Measurements from ENCODE around the gene ZC3H8. TPM values are rescaled to one million over a fixed set of nuclear protein-coding genes. Genes with fewer than 3 reads are reported as not detected.

The ZC3H8 gene
- total RNA-seq, 1 experiment from 2014 or later = 19.9 TPM

DNA sequence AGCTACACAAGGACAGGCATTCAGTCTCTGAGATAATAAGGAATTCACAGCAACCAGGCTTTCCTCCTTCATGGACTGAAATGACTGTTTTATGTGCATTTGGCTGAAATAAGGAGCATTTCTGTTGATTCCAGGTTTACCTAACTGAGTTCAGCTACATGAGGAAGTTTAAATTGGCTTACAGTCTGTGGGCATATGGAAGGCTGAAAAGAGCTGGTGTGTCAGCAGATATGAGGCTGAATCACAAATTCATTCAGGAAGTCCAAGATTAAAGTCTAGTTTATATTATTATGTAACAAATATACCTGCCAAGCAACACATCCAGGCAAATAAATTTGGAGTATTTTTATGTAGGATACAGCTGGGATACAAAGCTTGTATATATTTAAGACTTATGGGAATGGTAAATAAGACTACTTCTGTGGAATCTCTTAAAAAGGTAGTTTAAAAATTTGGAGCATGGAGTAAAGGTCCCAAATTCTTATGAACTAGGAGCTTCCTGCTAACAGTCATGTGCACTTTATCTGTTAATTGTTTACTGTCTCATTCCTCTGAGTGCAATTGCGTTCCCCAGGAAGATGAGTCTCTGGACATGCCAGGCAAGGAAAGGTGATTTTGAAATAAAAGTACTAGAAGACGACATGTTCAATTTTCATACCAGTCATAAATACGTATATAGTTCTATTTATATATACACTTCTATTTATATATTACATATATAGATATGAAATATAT lies 53.0 kb downstream of the ZC3H8 start:
- no peaks in the 10 kb centered on the region for H3K27me3 Mint-ChIP-seq (ENCODE audit: insufficient read depth, unreplicated experiment)
- Histone ChIP-seq H3K4me1 (no peaks in the 10 kb centered on the region), H3K4me3 (ENCODE audit: low read depth, low read length) (no peak overlapping the region), H3K27me3 (replicated peaks; ENCODE audit: control insufficient read depth, insufficient read depth, low read length) (no peaks in the 10 kb centered on the region), H3K9me3 (peaks cover 18% of the 10 kb centered on the region), H3K36me3 (ENCODE audit: control insufficient read depth, insufficient read depth, low read length) (no peaks in the 10 kb centered on the region)
- CTCF ChIA-PET = no interaction called here
- no peak overlapping the region for H3K4me3 Mint-ChIP-seq (ENCODE audit: unreplicated experiment)
- peaks cover 31% of the 10 kb centered on the region for H3K9me3 Mint-ChIP-seq (ENCODE audit: unreplicated experiment)
- POLR2A ChIA-PET = interaction anchor here (0.5 kb wide), 1 partner anchor 229 kb away, joined by 4 read pairs; no protein-coding TSS in a partner anchor
- H3K27ac Mint-ChIP-seq (ENCODE audit: unreplicated experiment) = no peak overlapping the region
- BruUV-seq (replicated peaks) = no TSS peak
- intact Hi-C loops (cut with micrococcal nuclease; ENCODE audit: unreplicated experiment) = no loop called here
- DNase-seq = no peak
- H3K4me1 Mint-ChIP-seq (ENCODE audit: low read depth, unreplicated experiment) = peaks cover 7% of the 10 kb centered on the region
- H3K36me3 Mint-ChIP-seq (ENCODE audit: insufficient read depth, unreplicated experiment) = no peaks in the 10 kb centered on the region
- TF ChIP-seq, protein P1, sequence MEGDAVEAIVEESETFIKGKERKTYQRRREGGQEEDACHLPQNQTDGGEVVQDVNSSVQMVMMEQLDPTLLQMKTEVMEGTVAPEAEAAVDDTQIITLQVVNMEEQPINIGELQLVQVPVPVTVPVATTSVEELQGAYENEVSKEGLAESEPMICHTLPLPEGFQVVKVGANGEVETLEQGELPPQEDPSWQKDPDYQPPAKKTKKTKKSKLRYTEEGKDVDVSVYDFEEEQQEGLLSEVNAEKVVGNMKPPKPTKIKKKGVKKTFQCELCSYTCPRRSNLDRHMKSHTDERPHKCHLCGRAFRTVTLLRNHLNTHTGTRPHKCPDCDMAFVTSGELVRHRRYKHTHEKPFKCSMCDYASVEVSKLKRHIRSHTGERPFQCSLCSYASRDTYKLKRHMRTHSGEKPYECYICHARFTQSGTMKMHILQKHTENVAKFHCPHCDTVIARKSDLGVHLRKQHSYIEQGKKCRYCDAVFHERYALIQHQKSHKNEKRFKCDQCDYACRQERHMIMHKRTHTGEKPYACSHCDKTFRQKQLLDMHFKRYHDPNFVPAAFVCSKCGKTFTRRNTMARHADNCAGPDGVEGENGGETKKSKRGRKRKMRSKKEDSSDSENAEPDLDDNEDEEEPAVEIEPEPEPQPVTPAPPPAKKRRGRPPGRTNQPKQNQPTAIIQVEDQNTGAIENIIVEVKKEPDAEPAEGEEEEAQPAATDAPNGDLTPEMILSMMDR (IDR thresholded peaks at IDR 0.05; ENCODE audit: insufficient read depth in 1 of 2, low read depth in 1 of 2, low read length in 1 of 2, severe bottlenecking in 1 of 2, unreplicated experiment in 1 of 2) = no peak

DNA sequence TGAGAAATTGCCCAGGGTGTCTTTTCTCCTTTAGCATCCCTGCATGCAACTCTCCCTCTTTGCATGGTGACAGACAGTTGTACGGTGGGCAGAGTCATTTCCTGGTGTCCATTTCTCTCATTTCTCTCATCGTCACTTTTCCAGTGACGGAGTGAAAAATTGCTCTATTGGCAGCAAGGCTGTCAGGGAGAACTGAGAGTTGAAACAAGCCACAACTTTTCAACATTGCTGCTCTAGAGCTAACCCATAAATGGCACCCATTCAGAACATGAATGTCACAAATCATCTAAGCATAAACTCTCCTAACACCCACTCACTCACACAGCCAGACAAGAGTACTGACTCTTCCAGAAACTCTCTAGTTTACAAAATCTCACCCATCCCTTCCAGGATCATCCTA lies 55.7 kb downstream of the ZC3H8 start:
- no peaks in the 10 kb centered on the region for H3K4me1 ChIP-seq
- H3K9me3 Mint-ChIP-seq (ENCODE audit: unreplicated experiment) = peaks cover 5% of the 10 kb centered on the region

GRCh38 chr2:112198780-112199179 lies 56.1 kb downstream of the ZC3H8 start:
- CTCF ChIA-PET = interaction anchor here (0.6 kb wide), 1 partner anchor 15 kb away, joined by 6 read pairs; no protein-coding TSS in a partner anchor
- no TSS peak for BruUV-seq (replicated peaks)

More for the DNA sequence above, 55.7 kb downstream of the ZC3H8 start:
- H3K4me3 Mint-ChIP-seq (ENCODE audit: unreplicated experiment) = no peak overlapping the region
- Histone ChIP-seq H3K4me3 (ENCODE audit: low read depth, low read length) (no peak overlapping the region), H3K9me3 (peaks cover 3% of the 10 kb centered on the region; the same call in 1 of the 2 replicates), H3K27me3 (replicated peaks; ENCODE audit: control insufficient read depth, insufficient read depth, low read length) (no peaks in the 10 kb centered on the region), H3K36me3 (ENCODE audit: control insufficient read depth, insufficient read depth, low read length) (no peaks in the 10 kb centered on the region)
- intact Hi-C loops (cut with micrococcal nuclease; ENCODE audit: unreplicated experiment) = no loop called here
- ChIA-PET CTCF (interaction anchor here (0.6 kb wide), 1 partner anchor 14 kb away, joined by 6 read pairs; no protein-coding TSS in a partner anchor), POLR2A (no interaction called here)
- BruUV-seq (replicated peaks) = no TSS peak
- H3K36me3 Mint-ChIP-seq (ENCODE audit: insufficient read depth, unreplicated experiment) = no peaks in the 10 kb centered on the region
- TF ChIP-seq, protein P1 (IDR thresholded peaks at IDR 0.05; ENCODE audit: insufficient read depth in 1 of 2, low read depth in 1 of 2, low read length in 1 of 2, severe bottlenecking in 1 of 2, unreplicated experiment in 1 of 2) = no peak
- DNase-seq = no peak
- H3K27me3 Mint-ChIP-seq (ENCODE audit: insufficient read depth, unreplicated experiment) = no peaks in the 10 kb centered on the region
- H3K4me1 Mint-ChIP-seq (ENCODE audit: low read depth, unreplicated experiment) = no peaks in the 10 kb centered on the region
- no peak overlapping the region for H3K27ac Mint-ChIP-seq (ENCODE audit: unreplicated experiment)

More at GRCh38 chr2:112198780-112199179, 56.1 kb downstream of the ZC3H8 start:
- Mint-ChIP-seq H3K27me3 (ENCODE audit: insufficient read depth, unreplicated experiment) (no peaks in the 10 kb centered on the region), H3K9me3 (ENCODE audit: unreplicated experiment) (peaks cover 1% of the 10 kb centered on the region), H3K27ac (ENCODE audit: unreplicated experiment) (no peak overlapping the region), H3K4me1 (ENCODE audit: low read depth, unreplicated experiment) (no peaks in the 10 kb centered on the region), H3K36me3 (ENCODE audit: insufficient read depth, unreplicated experiment) (no peaks in the 10 kb centered on the region), H3K4me3 (ENCODE audit: unreplicated experiment) (no peak overlapping the region)
- intact Hi-C loops (cut with micrococcal nuclease; ENCODE audit: unreplicated experiment) = no loop called here
- H3K36me3 ChIP-seq (ENCODE audit: control insufficient read depth, insufficient read depth, low read length) = no peaks in the 10 kb centered on the region
- TF ChIP-seq, protein P1 (IDR thresholded peaks at IDR 0.05; ENCODE audit: insufficient read depth in 1 of 2, low read depth in 1 of 2, low read length in 1 of 2, severe bottlenecking in 1 of 2, unreplicated experiment in 1 of 2) = no peak
- H3K4me1 ChIP-seq = no peaks in the 10 kb centered on the region
- no peaks in the 10 kb centered on the region for H3K9me3 ChIP-seq
- POLR2A ChIA-PET = no interaction called here
- H3K27me3 ChIP-seq (replicated peaks; ENCODE audit: control insufficient read depth, insufficient read depth, low read length) = no peaks in the 10 kb centered on the region
- DNase-seq = no peak
- no peak overlapping the region for H3K4me3 ChIP-seq (ENCODE audit: low read depth, low read length)
